GM19099 (cell line): ENCODE measurements around the gene OPHN1.

ENCODE experiments used
- POLR2A ChIP-seq: IDR thresholded peaks from 3 replicates; pipeline ENCODE4 v1.6.1; 2011; ENCODE audit warnings: low read depth; ENCODE audit not compliant: insufficient read length; ENCODE audit errors: extremely low read depth

The OPHN1 gene

DNA sequence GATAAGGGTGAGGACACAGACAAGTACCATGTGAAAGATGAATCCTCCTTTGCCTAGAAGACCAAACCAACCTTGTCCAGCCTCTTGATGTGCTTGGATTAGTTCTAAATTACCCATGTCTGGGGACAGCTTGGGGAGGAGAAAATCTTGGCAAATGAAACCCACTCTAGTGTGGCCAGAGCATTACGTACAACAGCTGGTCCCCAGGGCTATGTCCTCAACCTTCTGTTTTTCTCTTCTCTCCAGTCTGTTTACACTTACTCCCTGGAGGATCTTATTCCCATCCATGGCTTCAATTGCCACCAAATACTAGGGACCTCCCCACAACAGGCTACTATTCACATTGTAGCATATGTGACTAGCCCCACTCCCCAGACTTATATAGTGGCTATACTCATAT is 384.5 kb downstream of the OPHN1 start:
- TF ChIP-seq POLR2A: no peak

DNA sequence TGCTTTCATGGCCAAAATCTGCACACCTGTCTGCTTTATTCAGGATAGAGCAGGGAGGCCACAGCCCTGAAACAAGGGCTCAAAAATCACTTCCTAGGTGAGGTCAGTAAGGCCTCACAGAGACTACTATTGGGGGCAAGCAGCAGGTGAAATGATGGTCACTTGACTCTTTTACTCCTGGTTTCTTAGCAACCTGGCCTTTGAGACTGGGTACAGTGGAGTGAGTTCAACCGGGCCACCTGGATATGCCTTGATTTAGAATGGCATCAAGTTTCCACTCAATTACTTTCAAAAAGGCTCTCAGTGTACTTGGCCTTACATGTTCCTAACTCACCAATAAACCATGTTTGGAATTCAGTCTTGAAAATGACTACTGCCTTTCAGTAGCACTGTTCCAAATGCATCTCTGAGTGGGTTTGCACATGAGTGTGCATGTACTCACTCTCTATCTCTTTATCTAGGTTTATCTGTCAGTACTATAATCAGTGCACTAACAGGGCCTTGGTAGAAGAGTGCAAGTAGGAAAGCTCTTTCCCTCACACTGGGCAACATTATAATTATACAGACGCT is 388.2 kb downstream of the OPHN1 start:
- TF ChIP-seq POLR2A: no peak

DNA sequence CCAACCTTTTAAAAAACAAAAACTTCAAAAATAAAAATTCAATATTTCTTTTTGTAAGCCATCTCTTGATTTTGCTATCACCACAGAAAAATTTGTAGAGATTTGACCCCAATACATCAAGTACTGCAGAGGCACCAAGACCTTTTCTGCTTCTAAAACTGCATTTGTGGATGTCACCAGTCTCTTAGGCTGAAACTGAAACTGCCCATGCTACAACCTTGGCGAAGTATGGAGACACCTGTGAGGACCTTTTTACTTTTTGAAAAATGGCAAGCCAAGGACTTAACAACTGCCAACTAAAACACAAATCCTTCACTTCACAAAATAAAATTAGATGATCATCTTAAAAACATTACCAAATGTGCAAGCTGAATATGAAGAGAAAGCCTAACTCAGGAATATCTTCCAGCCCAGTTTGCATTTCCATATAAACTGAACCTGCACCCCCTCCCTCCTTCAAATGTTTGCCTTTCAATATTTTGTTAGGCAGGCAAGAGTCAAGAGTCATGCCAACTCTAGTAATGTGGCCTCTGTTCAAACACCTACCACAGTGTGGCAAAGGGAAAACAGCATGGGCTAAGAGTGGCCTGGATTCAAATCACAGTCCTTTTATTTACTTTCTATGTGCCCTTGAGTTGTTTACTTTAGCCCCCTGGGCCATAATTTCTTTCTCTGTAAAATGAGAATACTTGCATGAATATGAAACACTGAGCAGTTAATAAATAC is 389.4 kb downstream of the OPHN1 start:
- TF ChIP-seq POLR2A: no peak

DNA sequence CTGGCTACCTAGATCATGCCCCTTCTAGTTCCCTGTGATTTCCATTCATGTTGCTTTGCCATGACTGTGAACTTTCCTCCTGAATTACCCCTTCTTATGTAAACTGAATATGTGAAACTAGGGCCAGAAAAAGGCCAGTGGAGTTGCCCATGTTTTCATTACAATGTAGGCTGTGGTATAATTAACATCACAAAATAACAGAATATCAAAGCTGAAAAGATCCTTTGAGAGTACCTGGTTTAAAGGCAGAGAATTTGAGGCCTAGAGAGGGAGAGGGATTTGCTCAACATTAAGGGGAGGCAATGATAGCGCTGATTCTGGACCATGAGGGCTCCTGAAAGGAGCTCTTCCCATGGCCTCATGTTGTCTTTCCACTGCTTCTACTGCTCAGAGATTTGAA is 392.2 kb downstream of the OPHN1 start:
- TF ChIP-seq POLR2A: no peak

DNA sequence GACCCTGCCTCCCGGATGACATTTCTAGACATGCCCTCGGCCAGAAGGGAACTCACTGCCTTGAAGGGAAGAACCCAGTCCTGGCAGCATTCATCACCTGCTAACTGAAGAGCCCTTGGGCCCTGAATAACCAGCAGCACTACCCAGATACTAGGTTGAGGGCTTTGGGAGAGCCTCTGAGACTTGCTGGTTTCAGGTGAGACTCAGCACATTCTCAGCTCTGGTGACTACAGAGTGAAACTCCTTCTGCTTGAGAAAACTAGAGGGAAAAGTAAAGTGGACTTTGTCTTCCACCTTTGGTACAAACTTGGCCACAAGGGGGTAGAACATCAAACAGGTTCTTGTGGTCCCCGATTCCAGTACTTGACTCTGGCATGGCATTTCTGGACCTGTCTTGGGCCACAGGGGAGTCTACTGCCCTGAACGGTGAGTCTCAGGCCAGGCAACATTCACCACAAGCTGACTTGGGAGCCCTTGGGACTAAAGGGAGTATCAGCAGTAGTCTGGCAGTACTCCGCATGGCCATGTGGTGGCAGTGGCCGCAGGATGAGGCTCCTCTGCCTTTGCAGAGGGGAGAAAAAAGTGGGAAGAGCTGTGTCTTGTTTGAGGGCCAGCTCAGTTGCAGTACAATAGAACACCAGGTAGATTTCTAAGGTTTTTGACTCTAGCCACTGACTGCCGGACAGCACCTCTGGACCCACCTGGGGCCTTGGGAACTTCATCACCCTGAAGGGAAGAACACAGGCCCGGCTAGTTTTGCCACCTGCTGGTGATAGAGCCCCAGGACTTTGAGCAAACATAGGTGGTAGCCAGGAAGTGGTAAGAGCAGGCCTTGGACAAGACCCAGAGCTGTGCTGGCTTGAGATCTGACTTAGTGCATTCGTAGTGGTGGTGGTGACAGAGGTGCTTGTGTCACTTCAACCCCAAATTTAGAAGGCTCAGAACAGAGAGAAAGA is 414.8 kb downstream of the OPHN1 start:
- TF ChIP-seq POLR2A: no peak

DNA sequence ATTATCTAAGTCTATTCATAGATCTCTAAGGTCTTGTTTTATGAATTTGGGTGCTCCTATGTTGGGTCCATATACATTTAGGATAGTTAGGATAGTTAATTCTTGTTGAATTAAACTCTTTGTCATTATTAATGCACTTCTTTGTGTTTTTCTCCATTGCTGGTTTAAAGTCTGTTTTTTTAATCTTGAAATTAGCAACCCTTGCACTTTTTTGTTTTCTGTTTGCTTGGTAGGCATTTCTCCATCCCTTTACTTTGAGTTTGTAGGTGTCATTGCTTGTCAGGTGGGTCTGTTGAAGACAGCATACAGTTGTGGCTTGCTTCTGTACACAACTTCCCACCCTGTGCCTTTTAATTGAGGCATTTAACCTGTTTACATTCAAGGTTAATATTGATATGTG is 434.8 kb downstream of the OPHN1 start:
- no peak for TF ChIP-seq POLR2A
